Sigmoid colon (tissue), 7 donors: ENCODE measurements around the gene TMEM52. TPM values are rescaled to one million over a fixed set of nuclear protein-coding genes. Genes with fewer than 3 reads are reported as not detected.
A peak's percentile ranks its signal among the peaks of the same experiment; 100 is the strongest.

Experiments
- DNase-seq: peaks from one replicate; pipeline ENCODE4 v3.0.0-alpha.2; 2019
- H3K27ac ChIP-seq, 4 donors: fragments of 200-600 bp; sonication (generic); one replicate each; pipeline ENCODE4 v1.5.1; 2016 to 2019; ENCODE audit warnings: mild to moderate bottlenecking in 1 of 4
- H3K27me3 ChIP-seq, 3 donors: fragments of 200-600 bp; sonication (generic); one replicate each; pipeline ENCODE4 v1.5.1; 2019; ENCODE audit warnings: mild to moderate bottlenecking in 1 of 3
- H3K36me3 ChIP-seq, 4 donors: fragments of 200-600 bp; sonication (generic); one replicate each; pipeline ENCODE4 v1.5.1; 2016 to 2019
- H3K4me1 ChIP-seq, 4 donors: fragments of 200-600 bp; sonication (generic); one replicate each; pipeline ENCODE4 v1.5.1; 2017 to 2019
- H3K4me3 ChIP-seq, 4 donors: fragments of 200-600 bp; sonication (generic); one replicate each; pipeline ENCODE4 v1.5.1; 2017 to 2019; ENCODE audit warnings: mild to moderate bottlenecking in 2 of 4, moderate library complexity in 1 of 4
- H3K9me3 ChIP-seq, 4 donors: fragments of 200-600 bp in 3 of 4; sonication (generic) in 3 of 4; one replicate each; pipeline versions ENCODE4 v1.5.1 to v1.6.1; 2013 to 2019
- EP300 ChIP-seq, 4 donors: sonication (generic); formaldehyde crosslinking; IDR thresholded peaks; one replicate each; pipeline ENCODE4 v1.6.1; 2017; ENCODE audit warnings: antibody characterized with exemption in 4 of 4
- POLR2A ChIP-seq, 2 donors: fragments of 450-650 bp; IDR thresholded peaks; one replicate each; pipeline ENCODE4 v1.6.1; 2016; ENCODE audit warnings: antibody characterized with exemption in 2 of 2, mild to moderate bottlenecking in 2 of 2, moderate library complexity in 2 of 2
- POLR2AphosphoS5 ChIP-seq, 4 donors: sonication (generic); formaldehyde crosslinking; IDR thresholded peaks; one replicate each; pipeline ENCODE4 v1.6.1; 2017; ENCODE audit warnings: antibody characterized with exemption in 4 of 4
- WGBS, 2 donors: extraction: QIAGEN DNeasy Blood & Tissue Kit; methylation state at CpG; one replicate each; pipeline ENCODE4 v1.1.7; 2013; 5-methylcytosine and 5-hydroxymethylcytosine counted together
- intact Hi-C: fragments of 100-400 bp; cut with DNase I; formaldehyde crosslinking; loops from one replicate; pipeline ENCODE4 v1.15.1; 2023
- polyA plus RNA-seq, 3 donors: library from polyadenylated mRNA; stranded (reverse); fragments of 200-250 nt; gene quantifications; one replicate each; pipeline ENCODE4 v1.2.3, GENCODE V29; 2013
- total RNA-seq, 4 donors: library from RNA; depleted of rRNA; stranded (reverse); fragments of >200 nt; gene quantifications; one replicate each; pipeline ENCODE4 v1.1.0, GENCODE V29; 2016
- TF ChIP-seq, protein P1 (sequence below), 4 experiments: fragments of 450-650 bp in 3 of 4; fragments of 200-600 bp in 1 of 4; IDR thresholded peaks; one replicate each; pipeline ENCODE4 v1.5.1; 2016 to 2019; ENCODE audit warnings: antibody characterized with exemption in 4 of 4, mild to moderate bottlenecking in 3 of 4, moderate library complexity in 2 of 4
- donor health status: healthy with polysubstance abuse.
- donor health status: Bipolar disorder and iron deficiency.
- donor health status: healthy.

Gene TMEM52
- total and polyA plus RNA-seq, 7 donors, result 1.1 to 5.5 (median 2.1) TPM; not detected in 2

DNA sequence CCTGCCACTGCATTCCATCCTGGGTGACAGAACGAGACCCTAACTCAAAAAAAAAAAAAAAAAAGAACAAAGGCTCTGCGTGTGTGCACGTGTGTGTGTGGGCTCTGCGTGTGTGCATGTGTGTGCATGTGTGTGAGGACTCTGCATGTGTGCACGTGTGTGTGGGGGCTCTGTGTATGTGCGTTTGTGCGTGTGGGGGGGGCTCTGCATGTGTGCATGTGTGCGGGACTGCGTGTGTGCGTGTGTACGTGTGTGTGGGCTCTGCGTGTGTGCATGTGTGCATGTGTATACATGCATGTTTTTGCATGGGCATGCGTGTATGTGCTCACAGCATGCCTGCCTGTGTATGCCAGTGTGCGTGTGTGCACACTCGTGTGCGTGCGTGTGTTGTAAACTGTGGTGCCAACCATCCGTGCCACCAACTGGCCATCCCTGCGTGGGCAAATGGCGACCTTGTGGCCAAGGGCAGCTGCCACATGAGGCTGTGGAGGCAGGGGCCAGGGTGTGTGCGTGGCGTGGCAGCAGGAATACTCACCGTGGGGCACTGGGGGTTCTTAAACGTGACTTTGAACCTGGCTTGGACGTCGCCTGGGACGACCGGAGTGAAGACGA, 26.8 kb upstream of the TMEM52 start:
- H3K27ac ChIP-seq, result no peak overlapping the region
- 88 to 93% methylated on average over 29 of the region's 29 CpGs for WGBS, 2 donors
- peaks cover 0 to 8% (median 6%) of the 10 kb centered on the region in 4 donors for H3K4me1 ChIP-seq
- peaks cover 2 to 54% (median 9%) of the 10 kb centered on the region in 3 donors for H3K27me3 ChIP-seq
- no peaks in the 10 kb centered on the region for H3K36me3 ChIP-seq
- no peak overlapping the region for H3K4me3 ChIP-seq
- TF ChIP-seq EP300 (IDR thresholded peaks at IDR 0.05) (no peak), POLR2AphosphoS5 (IDR thresholded peaks at IDR 0.05) (no peak), POLR2A (IDR thresholded peaks at IDR 0.05) (no peak)
- TF ChIP-seq, protein P1, sequence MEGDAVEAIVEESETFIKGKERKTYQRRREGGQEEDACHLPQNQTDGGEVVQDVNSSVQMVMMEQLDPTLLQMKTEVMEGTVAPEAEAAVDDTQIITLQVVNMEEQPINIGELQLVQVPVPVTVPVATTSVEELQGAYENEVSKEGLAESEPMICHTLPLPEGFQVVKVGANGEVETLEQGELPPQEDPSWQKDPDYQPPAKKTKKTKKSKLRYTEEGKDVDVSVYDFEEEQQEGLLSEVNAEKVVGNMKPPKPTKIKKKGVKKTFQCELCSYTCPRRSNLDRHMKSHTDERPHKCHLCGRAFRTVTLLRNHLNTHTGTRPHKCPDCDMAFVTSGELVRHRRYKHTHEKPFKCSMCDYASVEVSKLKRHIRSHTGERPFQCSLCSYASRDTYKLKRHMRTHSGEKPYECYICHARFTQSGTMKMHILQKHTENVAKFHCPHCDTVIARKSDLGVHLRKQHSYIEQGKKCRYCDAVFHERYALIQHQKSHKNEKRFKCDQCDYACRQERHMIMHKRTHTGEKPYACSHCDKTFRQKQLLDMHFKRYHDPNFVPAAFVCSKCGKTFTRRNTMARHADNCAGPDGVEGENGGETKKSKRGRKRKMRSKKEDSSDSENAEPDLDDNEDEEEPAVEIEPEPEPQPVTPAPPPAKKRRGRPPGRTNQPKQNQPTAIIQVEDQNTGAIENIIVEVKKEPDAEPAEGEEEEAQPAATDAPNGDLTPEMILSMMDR (IDR thresholded peaks at IDR 0.05), result no peak
- peaks cover 0 to 2% (median 0%) of the 10 kb centered on the region in 4 donors for H3K9me3 ChIP-seq
- intact Hi-C loops, result no loop called here
- DNase-seq, result no peak

DNA sequence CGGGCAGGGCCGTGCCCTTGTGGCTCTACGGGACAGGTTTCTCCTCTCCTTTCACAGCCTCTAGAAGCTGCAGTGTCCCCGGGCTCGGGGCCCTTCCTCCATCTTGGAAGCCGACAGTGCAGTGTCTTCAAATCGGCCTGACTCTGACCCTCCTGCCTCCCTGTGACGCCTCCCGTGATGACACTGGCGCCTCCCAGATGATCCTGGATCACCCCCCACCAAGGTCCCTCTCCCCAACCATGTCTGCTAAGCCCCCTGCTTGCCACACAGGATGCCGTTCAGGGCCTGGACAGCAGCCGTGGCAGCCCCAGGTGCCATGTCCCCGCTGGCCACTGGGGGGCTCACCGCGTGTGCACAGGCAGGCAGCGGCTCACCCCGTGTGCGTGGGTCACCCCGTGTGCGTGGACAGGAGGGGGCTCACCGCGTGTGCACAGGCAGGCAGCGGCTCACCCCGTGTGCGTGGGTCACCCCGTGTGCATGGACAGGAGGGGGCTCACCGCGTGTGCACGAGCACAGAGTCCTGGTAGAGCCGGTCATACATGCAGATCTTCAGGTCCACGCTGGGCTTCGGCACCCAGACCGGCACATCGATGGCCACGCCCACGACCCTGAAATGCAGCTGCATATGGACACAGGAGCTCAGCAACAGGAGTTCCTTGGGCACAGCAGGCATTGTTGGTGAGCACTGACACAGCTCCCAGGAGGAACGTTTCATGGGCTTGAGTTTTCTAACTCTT, 24.9 kb upstream of the TMEM52 start:
- Histone ChIP-seq H3K36me3 (no peaks in the 10 kb centered on the region), H3K9me3 (no peaks in the 10 kb centered on the region), H3K4me3 (peak overlapping the region in 2 of 4 donors; percentile 15 to 24), H3K27me3 (peaks cover 2 to 50% (median 9%) of the 10 kb centered on the region in 3 donors), H3K4me1 (peaks cover 0 to 8% (median 6%) of the 10 kb centered on the region in 4 donors), H3K27ac (no peak overlapping the region)
- WGBS, 2 donors, result 7 to 25% methylated on average over 37 of the region's 37 CpGs
- DNase-seq, result no peak
- no peak for TF ChIP-seq POLR2A (IDR thresholded peaks at IDR 0.05)
- TF ChIP-seq, protein P1 (IDR thresholded peaks at IDR 0.05), result peak; percentile 52 to 90 (median 72)
- intact Hi-C loops, result loop anchor here (5.0 kb wide), 1 partner anchor 103 kb away; no protein-coding TSS in a partner anchor

DNA sequence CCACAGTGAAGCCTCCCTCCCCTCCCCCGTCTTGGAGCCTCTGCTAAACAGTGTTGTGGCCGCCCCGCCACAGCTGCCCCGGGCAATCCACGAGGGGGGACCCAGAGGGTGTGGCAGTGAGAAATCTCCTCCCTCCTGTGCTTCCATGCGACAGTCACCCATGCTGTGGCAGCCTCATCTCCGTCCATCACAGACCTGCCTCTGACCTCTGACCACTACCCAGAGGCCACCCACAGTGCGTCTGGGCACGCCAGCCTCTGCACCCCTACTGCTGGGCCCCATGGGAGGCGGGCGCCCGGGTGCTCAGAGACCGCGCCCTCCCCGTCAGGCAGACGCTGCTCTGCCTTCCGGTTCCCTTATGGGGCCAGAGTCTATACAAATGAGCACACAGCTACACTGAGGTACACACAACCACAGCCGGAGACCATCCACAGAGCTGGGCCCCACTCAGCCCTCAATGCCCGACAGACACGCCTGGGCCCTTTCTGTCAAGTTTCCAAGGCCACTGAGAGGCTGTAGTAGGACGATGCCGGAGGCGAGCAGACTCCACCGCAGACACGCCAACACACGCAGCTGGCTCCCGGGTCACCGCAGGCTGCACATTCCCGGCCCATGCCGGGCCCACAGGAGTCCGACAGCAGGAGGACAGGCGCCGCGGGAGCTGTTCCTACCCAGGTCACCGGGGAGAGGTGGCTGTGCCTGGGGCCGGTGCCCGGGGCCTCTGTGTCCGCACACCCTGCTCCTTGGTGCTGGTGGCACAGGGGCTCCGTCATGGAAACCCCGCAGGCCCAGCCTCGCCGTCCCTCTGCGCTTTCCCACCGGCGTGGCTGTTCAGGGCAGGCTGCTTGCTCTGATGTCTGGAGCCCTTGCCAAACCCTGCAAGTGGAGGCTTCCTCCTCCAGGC, 23.9 kb upstream of the TMEM52 start:
- Histone ChIP-seq H3K27me3 (peaks cover 2 to 50% (median 9%) of the 10 kb centered on the region in 3 donors), H3K4me3 (no peak overlapping the region), H3K27ac (no peak overlapping the region), H3K9me3 (no peaks in the 10 kb centered on the region), H3K4me1 (peaks cover 0 to 8% (median 6%) of the 10 kb centered on the region in 4 donors), H3K36me3 (no peaks in the 10 kb centered on the region)
- no peak for DNase-seq
- TF ChIP-seq POLR2AphosphoS5 (IDR thresholded peaks at IDR 0.05), result no peak
- TF ChIP-seq, protein P1 (IDR thresholded peaks at IDR 0.05), result no peak
- intact Hi-C loops, result loop anchor here (5.0 kb wide), 1 partner anchor 104 kb away; no protein-coding TSS in a partner anchor
- WGBS, 2 donors, result 33 to 67% methylated on average over 45 of the region's 45 CpGs

DNA sequence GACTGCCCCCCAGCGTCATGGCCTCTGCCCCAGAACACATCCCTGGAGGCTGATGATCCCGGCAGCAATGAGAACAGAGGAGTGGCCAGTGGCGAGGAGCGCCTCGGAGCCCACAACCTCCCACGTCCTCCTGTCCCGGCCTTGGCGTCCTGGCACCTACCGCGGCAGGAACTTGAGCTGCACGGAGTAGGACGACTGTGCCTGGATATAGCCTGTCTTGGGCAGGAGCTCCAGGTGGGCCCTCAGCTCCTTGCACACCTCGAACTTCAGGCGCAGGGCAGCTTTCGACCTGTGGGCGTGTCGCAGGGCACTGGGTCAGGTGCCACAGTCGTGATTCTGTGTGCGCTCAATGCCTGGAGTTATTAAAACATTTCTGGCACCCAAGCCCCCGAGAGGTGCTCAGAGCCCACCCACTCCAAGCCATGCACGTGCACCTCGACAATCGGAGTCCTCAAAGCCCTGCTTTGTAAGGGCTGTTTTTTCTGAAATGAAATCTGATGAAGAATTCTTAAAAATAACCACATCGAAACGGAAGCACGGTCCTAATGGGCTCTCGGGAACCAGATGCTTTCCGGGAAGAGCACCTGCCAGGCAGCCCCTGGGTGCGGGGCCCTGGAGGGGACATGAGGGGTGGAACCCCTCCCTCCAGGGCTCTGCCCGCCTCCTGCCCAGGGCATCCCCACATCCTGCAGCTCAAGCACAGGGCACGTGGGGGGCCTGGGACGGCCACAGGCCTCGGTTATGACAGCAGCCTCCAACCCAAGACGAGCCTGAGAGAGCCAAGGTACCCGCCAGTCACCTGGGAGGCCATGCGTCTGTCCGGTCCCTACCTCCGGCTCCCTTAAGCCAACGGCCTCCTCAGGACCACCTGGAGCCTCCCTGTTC, 23.0 kb upstream of the TMEM52 start:
- Histone ChIP-seq H3K36me3 (no peaks in the 10 kb centered on the region), H3K4me1 (peaks cover 0 to 8% (median 6%) of the 10 kb centered on the region in 4 donors), H3K27me3 (peaks cover 2 to 41% (median 9%) of the 10 kb centered on the region in 3 donors), H3K4me3 (no peak overlapping the region), H3K9me3 (no peaks in the 10 kb centered on the region), H3K27ac (no peak overlapping the region)
- intact Hi-C loops, result loop anchor here (5.0 kb wide), 1 partner anchor 105 kb away; no protein-coding TSS in a partner anchor
- TF ChIP-seq, protein P1 (IDR thresholded peaks at IDR 0.05), result no peak
- TF ChIP-seq POLR2AphosphoS5 (IDR thresholded peaks at IDR 0.05) (no peak), EP300 (IDR thresholded peaks at IDR 0.05) (no peak), POLR2A (IDR thresholded peaks at IDR 0.05) (no peak)
- 42 to 80% methylated on average over 39 of the region's 39 CpGs for WGBS, 2 donors
- no peak for DNase-seq
